Measurements from ENCODE around the gene ITGB2.

GRCh38 chr21:44957047-44957831, 36.5 kb upstream of the ITGB2 start:
- no peak for TF ChIP-seq CTCF (IDR thresholded peaks at IDR 0.05; ENCODE audit: low read depth, low read length, poor library complexity, severe bottlenecking)
- no peak for TF ChIP-seq EZH2phosphoT487 (IDR thresholded peaks at IDR 0.05; ENCODE audit: borderline replicate concordance, low read length)

All from DOHH2 (cell line).